ENCODE data around the gene ZNF764.
"Not testable (repeated sequence)": the region's sequence is repeated elsewhere in the genome, so short reads cannot be mapped to it uniquely, and the experiment has no call there.

The ZNF764 gene

DNA sequence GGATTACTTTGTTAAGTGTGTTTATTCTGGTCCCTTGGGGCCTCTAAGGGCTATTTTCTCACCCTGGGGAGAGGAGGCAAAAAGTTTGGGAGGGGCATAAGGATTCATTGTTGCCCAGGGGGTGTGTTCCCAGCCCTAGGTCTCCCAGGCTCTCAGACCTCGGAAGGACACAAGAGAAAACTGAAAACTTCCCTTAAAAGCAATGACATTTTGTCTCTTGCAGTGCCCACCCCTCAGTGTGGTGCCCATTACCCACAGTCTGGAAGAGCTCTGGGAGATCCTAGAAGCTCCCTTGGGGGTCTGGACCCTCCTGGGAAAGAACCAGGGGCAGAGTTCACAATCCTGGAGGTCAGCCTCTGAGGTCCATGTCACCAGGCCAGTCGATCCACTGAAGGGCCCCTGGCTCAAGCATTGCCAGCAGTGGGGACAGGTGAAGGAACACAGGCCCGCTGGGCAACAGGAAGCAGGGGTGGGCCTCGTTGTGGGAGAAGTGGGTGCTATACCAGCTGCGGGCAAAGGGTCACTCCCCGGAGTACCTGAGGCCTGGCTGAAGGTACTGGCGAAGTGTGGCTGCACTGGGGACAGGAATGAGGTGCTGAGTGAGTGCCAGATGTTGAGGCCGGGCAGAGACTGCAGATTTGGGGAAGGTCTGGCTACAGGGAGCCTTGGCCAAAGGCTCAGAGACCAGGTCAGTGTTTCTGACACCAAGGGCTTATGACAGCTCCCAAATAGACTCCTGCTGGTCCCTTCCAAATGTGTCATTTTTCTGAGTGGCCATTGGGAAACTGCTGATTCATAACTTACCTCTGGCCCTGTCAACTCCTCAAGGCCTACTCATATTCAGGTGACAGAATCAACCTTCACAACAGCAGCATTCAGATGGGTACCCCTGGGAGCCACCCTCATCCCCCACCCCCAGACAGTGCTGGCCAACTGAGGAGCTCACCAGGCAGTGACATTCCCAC lies 18.9 kb downstream of the ZNF764 start:
- no peak for DNase-seq (ENCODE audit: extremely low read depth, insufficient read length)
- TF ChIP-seq, protein P1, sequence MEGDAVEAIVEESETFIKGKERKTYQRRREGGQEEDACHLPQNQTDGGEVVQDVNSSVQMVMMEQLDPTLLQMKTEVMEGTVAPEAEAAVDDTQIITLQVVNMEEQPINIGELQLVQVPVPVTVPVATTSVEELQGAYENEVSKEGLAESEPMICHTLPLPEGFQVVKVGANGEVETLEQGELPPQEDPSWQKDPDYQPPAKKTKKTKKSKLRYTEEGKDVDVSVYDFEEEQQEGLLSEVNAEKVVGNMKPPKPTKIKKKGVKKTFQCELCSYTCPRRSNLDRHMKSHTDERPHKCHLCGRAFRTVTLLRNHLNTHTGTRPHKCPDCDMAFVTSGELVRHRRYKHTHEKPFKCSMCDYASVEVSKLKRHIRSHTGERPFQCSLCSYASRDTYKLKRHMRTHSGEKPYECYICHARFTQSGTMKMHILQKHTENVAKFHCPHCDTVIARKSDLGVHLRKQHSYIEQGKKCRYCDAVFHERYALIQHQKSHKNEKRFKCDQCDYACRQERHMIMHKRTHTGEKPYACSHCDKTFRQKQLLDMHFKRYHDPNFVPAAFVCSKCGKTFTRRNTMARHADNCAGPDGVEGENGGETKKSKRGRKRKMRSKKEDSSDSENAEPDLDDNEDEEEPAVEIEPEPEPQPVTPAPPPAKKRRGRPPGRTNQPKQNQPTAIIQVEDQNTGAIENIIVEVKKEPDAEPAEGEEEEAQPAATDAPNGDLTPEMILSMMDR (IDR thresholded peaks at IDR 0.05; ENCODE audit: insufficient read depth, low read length, poor library complexity, severe bottlenecking) = no peak
- H3K36me3 ChIP-seq (ENCODE audit: control insufficient read depth, insufficient read depth, low read length) = no peaks in the 10 kb centered on the region; the same call in 1 of the 2 replicates
- no peaks in the 10 kb centered on the region for H3K27me3 ChIP-seq (replicated peaks; ENCODE audit: control insufficient read depth, insufficient read depth, low read length)
- no peak overlapping the region for H3K4me3 ChIP-seq (replicated peaks; ENCODE audit: low read depth, low read length)

DNA sequence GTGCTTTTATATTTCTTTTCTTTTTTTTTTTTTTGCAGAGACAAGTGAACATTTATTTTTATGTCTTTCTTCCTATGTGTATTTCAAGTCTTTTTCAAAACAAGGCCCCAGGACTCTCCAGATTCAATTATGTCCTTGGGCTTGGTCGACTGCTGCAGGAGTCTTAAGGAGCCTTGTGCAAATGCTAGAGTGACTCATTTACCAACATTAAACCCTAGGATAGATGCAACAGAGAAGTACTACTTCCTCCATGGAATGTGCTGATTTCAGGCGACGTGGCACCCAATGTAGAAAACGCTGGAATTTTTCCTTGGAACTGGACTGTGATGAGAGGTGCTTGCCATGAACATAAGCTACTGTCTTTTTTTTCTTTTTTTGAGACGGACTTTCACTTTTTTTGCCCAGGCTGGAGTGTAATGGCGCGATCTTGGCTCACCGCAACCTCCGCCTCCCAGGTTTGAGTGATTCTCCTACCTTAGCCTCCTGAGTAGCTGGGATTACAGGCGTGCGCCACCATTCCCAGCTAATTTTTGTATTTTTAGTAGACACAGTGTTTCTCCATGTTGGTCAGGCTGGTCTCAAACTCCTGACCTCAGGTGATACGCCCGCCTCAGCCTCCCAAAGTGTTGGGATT lies 21.7 kb downstream of the ZNF764 start:
- not testable (repeated sequence) for H3K36me3 ChIP-seq (ENCODE audit: control insufficient read depth, insufficient read depth, low read length); H3K27me3 ChIP-seq (replicated peaks; ENCODE audit: control insufficient read depth, insufficient read depth, low read length); DNase-seq (ENCODE audit: extremely low read depth, insufficient read length)
- H3K4me3 ChIP-seq (replicated peaks; ENCODE audit: low read depth, low read length) = peak overlapping the region; percentile 86

DNA sequence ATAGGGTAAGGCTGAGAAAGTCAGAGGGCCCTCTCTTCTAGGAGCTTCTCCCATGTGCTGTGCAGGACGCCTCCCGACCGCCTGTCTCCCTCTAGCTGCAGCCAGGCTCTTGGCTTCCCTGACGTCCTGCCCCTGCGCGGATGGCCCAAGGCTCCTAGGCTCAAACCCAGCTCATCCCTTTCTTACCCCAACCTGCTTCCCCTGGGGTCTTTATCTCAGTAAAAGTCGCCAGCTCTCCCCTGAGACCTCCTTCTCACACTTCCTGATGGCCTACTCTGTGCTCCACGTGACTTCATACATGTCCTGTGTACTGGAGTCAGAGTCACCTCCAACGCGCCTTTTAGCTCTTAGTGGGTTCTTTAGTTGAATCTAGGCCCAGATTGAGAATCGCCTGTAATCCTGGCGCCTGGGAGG lies 22.4 kb downstream of the ZNF764 start:
- no peaks in the 10 kb centered on the region for H3K27me3 ChIP-seq (replicated peaks; ENCODE audit: control insufficient read depth, insufficient read depth, low read length)
- peak overlapping the region; percentile 86 for H3K4me3 ChIP-seq (replicated peaks; ENCODE audit: low read depth, low read length)
- TF ChIP-seq, protein P1 (IDR thresholded peaks at IDR 0.05; ENCODE audit: insufficient read depth, low read length, poor library complexity, severe bottlenecking) = peak; percentile 84
- peaks cover 3% of the 10 kb centered on the region for H3K36me3 ChIP-seq (ENCODE audit: control insufficient read depth, insufficient read depth, low read length)
- DNase-seq (ENCODE audit: extremely low read depth, insufficient read length) = peak; percentile 80

DNA sequence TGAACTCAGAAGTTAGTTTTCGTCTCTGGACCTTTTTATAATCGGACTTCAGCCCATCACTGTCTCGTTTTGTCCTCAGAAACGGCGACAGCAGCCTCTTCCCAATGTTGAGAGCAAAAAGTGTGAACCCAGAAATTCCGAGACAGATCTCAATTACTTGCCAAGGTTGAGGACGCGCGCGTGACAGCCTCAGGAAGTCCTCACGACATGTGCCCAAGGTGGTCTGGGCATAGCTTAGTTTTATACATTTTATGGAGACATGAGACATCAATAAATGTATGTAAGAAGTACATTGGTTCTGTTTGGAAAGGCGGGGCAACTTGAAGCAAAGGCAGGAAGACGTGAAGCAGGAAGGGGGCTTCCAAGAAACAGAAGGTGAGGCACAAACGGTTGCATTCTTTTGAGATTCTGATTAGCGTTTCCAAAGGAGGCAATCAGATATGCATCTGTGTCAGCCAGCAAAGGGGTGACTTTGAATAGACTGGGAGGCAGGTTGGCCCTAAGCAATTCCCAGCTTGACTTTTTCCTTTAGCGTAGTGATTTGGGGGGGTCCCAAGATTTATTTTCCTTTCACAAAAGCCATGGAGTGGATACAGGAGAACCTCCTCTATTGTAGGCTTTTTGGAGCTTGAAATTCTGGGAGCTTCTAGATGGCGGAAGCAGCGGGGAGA lies 22.9 kb downstream of the ZNF764 start:
- DNase-seq (ENCODE audit: extremely low read depth, insufficient read length) = no peak
- peak overlapping the region; percentile 86 for H3K4me3 ChIP-seq (replicated peaks; ENCODE audit: low read depth, low read length)
- H3K27me3 ChIP-seq (replicated peaks; ENCODE audit: control insufficient read depth, insufficient read depth, low read length) = no peaks in the 10 kb centered on the region
- TF ChIP-seq, protein P1 (IDR thresholded peaks at IDR 0.05; ENCODE audit: insufficient read depth, low read length, poor library complexity, severe bottlenecking) = no peak
- peaks cover 5% of the 10 kb centered on the region for H3K36me3 ChIP-seq (ENCODE audit: control insufficient read depth, insufficient read depth, low read length)

DNA sequence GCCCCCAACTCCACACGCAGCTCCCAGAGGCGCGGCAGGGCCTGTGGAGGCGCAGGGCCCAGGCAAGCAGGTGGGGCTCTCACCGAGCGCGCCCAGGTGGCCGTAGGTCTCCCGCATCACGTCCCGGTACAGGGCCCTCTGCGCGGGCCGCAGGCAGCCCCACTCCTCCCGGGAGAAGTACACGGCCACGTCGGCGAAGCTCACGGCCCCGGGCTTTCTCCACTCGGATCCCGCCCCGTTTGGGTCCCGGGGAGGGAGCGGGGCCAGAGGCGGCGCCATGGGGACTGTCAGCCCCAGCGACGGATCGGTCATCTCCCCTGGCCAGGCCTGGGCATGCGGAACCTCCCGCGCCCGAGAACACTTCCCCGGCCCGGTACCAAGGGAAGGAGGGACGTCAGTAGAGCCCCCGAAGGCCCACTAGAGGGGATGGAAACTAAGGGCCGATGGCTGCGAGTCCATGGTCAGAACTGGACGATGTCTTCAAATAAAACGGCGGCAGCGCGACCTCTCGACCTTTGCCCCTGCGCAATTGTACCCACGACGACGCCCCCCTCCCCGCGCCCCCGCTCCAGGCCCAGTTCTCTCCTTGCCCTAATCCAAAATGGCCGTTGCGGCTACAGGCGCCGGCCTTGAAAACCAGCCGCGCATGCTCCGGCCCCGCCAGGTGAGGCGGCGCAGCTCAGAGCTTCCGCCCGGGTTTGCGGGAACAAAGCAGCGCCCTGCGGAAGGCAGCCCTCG lies 23.6 kb downstream of the ZNF764 start, which contains the start of gene ZNF747:
ZNF747 (minus strand) TSS at position 491 of the 738 bp plus-strand sequence; CDS start at position 312, 179 bp downstream.
- H3K36me3 ChIP-seq (ENCODE audit: control insufficient read depth, insufficient read depth, low read length) = peaks cover 5% of the 10 kb centered on the region
- TF ChIP-seq, protein P1 (IDR thresholded peaks at IDR 0.05; ENCODE audit: insufficient read depth, low read length, poor library complexity, severe bottlenecking) = peak; percentile 15
- H3K27me3 ChIP-seq (replicated peaks; ENCODE audit: control insufficient read depth, insufficient read depth, low read length) = no peaks in the 10 kb centered on the region
- peak within 1 kb of the TSS; percentile 86 for H3K4me3 ChIP-seq (replicated peaks; ENCODE audit: low read depth, low read length)
- peak; percentile 89 for DNase-seq (ENCODE audit: extremely low read depth, insufficient read length)
